ENCODE data around the gene GNAT1. TPM values are rescaled to one million over a fixed set of nuclear protein-coding genes. Genes with fewer than 3 reads are reported as not detected.
A peak's percentile ranks its signal among the peaks of the same experiment; 100 is the strongest.

GNAT1 gene
- total and polyA plus RNA-seq, 2 of the 13 experiments (the other 11 are each of a cell fraction or from before 2014, with no cell fraction given), result 0.15 TPM; not detected in 1

DNA sequence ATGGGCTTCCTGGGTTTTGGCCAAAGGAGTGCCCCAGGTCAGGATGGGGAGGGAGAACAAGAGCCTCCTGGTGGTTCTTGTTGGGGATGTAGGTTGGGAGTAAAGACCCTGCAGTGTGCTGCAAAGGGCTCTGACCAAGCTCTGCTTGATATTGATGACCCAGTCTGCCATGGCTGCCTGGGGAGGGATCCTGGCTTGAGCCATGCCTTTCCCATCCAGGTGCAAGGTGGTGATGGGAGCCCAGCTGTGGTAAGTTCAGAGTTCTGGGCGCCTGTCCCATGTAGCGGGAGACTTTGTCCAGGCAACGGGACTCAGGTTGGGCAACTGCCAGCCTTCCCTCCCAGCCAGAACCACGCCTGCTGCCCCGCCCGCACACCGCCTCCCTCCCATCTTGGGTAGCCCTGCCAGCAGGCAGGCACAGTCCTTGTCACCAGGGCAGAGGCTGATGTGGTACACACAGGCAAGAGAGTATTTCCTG lies 47.2 kb downstream of the GNAT1 start (continued):
- TF ChIP-seq CEBPB (IDR thresholded peaks at IDR 0.05; ENCODE audit: borderline replicate concordance, low read depth, low read length) (peak; percentile 20; the same call in 1 of the 2 replicates), PHF21A (CRISPR knock-in tag; IDR thresholded peaks at IDR 0.05) (0 out of 2 replicates have a peak, but pooled peaks have one; percentile 12), ZNF501 (CRISPR knock-in tag; IDR thresholded peaks at IDR 0.05) (no peak), ZBTB33 (CRISPR knock-in tag; IDR thresholded peaks at IDR 0.05) (peak; percentile 99), ZNF121 (CRISPR knock-in tag; IDR thresholded peaks at IDR 0.05) (no peak), TFAP4 (IDR thresholded peaks at IDR 0.05; ENCODE audit: borderline replicate concordance, low read depth) (peak; percentile 42; the same call in 1 of the 2 replicates), ZNF629 (CRISPR knock-in tag; conservative IDR thresholded peaks at IDR 0.05) (peak; percentile 56; the same call in 1 of the 2 replicates), ZNF746 (CRISPR knock-in tag; IDR thresholded peaks at IDR 0.05) (no peak), NFKBIZ (CRISPR knock-in tag; IDR thresholded peaks at IDR 0.05) (no peak), FOXA1 (IDR thresholded peaks at IDR 0.05) (no peak), FOXA1 (CRISPR knock-in tag; IDR thresholded peaks at IDR 0.05) (no peak), ZFP36L1 (CRISPR knock-in tag; IDR thresholded peaks at IDR 0.05) (no peak), ZBTB38 (CRISPR knock-in tag; IDR thresholded peaks at IDR 0.05) (0 out of 2 replicates have a peak, but pooled peaks have one; percentile 29), ZNF724P (CRISPR knock-in tag; IDR thresholded peaks at IDR 0.05; ENCODE audit: borderline replicate concordance) (no peak), HNF4A (CRISPR knock-in tag; IDR thresholded peaks at IDR 0.05) (peak; percentile 69), CHCHD3 (CRISPR knock-in tag; IDR thresholded peaks at IDR 0.05) (no peak)
- TF ChIP-seq, protein P1, sequence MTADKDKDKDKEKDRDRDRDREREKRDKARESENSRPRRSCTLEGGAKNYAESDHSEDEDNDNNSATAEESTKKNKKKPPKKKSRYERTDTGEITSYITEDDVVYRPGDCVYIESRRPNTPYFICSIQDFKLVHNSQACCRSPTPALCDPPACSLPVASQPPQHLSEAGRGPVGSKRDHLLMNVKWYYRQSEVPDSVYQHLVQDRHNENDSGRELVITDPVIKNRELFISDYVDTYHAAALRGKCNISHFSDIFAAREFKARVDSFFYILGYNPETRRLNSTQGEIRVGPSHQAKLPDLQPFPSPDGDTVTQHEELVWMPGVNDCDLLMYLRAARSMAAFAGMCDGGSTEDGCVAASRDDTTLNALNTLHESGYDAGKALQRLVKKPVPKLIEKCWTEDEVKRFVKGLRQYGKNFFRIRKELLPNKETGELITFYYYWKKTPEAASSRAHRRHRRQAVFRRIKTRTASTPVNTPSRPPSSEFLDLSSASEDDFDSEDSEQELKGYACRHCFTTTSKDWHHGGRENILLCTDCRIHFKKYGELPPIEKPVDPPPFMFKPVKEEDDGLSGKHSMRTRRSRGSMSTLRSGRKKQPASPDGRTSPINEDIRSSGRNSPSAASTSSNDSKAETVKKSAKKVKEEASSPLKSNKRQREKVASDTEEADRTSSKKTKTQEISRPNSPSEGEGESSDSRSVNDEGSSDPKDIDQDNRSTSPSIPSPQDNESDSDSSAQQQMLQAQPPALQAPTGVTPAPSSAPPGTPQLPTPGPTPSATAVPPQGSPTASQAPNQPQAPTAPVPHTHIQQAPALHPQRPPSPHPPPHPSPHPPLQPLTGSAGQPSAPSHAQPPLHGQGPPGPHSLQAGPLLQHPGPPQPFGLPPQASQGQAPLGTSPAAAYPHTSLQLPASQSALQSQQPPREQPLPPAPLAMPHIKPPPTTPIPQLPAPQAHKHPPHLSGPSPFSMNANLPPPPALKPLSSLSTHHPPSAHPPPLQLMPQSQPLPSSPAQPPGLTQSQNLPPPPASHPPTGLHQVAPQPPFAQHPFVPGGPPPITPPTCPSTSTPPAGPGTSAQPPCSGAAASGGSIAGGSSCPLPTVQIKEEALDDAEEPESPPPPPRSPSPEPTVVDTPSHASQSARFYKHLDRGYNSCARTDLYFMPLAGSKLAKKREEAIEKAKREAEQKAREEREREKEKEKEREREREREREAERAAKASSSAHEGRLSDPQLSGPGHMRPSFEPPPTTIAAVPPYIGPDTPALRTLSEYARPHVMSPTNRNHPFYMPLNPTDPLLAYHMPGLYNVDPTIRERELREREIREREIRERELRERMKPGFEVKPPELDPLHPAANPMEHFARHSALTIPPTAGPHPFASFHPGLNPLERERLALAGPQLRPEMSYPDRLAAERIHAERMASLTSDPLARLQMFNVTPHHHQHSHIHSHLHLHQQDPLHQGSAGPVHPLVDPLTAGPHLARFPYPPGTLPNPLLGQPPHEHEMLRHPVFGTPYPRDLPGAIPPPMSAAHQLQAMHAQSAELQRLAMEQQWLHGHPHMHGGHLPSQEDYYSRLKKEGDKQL (CRISPR knock-in tag; IDR thresholded peaks at IDR 0.05; ENCODE audit: low read depth), result no peak

Measured in HepG2 (cell line).